GM18511 (cell line): Measurements from ENCODE around the gene PROZ.
A peak's percentile ranks its signal among the peaks of the same experiment; 100 is the strongest.

Experiments used
- ATAC-seq: cut with Tn5 transposase; IDR thresholded peaks from one replicate; pipeline ENCODE4 v1.9.1; 2021; ENCODE audit warnings: mild to moderate bottlenecking, moderate library complexity; ENCODE audit not compliant: unreplicated experiment

PROZ gene

DNA sequence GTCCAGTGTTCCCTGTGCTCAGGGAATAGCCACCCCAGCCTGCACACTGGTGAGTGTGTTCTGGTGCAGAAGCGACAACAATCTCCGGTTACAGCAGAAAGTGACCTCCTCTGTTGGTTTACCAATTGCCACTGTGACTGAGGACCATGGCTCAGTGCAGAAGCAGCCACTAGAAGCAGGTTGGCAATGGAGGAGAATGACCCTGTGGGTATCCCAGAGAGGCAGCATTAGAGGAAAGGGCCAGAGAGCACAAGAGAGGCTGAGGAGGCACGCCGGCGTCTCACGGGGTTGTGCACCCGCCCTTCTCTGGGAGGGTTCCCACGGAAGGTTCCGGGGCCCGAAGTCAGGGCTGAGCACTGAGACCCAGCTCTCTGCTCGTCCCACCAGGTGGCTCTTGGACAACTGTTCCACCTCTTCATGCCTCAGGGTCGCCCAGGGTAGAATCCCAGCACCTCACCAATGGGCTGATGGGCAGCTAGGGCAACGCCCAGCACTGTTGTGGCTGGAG is 14.0 kb downstream of the PROZ start:
- ATAC-seq = no peak

DNA sequence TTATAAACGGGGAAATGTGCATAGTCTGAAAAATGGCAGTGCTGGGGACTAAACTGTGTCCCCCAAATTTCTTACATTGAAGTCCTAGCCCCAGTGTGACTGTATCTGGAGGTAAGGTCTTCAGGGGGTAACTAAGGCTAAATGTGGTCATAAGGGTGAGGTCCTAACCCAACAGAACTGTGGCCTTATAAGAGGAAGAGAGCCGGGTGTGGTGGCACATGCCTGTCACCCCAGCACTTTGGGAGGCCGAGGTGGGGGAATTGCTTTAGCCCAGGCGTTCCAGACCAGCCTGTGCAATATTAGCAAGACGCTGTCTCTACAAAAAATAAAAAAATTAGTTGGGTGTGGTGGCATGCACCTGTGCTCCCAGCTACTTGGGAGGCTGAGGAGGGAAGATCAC is 17.8 kb downstream of the PROZ start:
- ATAC-seq = no peak

DNA sequence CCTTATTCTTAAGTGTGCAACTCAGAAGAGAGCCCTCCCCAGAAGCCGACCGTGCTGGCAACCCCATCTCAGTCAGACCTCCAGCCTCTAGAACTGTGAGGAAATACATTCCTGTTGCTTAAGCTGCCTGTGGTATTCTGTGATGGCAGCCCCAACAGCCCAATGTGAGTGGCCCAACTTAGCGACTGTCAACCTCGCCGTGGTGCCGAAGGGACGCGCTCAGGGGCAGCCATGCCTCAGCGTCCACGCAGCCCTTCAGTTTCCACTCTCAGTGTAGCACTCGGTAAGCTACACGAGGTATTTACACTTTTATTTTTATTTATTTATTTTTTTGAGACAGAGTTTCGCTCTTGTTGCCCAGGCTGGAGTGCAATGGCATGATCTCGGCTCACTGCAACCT is 18.4 kb downstream of the PROZ start:
- no peak for ATAC-seq

DNA sequence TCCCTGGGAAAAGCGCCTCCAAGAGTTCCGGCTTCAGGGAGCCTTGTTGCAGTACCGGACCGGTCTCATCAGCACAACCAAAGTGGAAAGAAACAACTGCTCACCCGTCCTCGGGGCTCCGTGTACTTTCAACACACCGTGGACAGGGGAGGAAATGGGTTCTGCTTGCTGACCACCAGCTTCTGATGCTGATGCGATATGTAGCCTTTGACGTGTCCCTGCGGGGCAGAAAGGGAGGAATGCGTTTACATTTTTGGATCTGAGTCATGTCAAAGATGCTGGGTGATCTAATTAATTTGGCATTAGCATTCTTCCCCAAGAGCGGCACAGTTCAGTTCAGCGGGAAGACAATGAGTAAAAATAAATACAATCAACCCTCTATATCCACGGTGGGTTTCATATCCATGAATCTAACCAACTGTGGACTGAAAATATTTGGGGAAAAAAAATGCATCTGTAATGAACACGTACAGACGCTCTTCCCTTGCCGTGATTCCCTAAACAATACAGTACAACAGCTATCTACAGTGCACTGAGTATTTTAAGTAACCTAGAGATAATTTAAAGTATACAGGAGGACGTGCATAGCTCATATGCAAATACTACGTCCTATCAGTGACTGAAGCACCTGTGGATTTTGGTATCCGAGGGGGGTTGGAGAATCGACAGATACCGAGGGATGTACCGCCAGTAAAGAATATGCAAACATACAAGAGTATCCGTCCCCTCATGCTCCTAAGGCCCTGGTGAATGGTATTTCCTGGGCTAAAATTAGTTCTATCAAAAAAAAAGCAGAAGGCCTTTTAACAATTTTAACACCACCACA is 19.8 kb downstream of the PROZ start:
- no peak for ATAC-seq

DNA sequence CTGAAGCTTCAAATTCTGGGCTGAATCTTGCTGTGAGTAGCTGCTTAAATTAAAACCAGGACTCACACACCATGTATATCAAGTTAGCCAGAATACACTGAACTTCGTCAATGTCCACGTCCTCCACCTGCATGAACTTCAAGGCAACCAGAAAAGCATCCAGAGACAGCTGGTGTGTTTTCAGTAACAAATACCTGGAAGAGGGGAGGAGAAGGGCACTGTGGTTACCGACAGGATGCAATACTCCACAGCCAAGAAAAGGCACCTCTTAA is 20.4 kb downstream of the PROZ start:
- ATAC-seq = no peak

DNA sequence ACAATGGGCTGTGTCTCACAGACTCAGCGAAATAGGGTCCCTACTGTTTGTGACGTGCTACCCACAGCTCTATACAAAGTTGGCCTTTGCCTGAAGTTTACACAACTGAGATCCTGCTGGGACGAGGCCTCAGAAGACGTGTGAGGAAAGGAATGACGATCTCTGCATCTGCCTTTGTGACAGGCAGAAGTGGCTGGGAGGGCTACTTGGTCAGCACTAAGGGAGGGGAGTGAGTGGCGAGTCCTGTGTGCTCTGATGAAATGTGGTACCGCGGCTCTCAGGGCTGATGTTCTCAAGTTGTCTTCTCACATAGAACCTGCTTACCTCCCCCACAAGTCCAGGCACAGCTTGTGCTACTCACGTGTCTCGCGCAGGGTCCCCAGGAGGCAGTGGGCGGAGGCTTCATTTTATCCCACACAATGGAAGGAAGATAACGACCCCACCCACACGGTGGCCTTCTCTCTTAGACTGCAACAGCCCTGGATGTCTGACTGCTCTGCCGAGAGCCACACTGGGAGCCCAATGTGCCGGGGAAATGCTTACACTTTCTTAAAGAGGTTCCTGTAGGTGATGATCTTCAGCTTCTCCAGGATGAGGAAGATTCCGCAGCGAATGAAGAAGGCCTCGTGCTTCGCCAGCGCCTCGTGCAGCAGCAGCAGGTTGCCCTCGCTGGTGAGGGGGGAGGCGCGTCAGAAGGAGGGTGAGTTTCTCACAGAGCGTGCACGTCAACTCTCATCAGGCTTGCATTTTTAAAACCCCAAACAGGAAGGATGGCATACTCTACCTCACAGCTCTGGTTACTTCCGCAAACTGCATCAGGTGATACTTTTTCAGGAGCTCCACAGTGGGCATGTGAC is 21.2 kb downstream of the PROZ start:
- no peak for ATAC-seq

DNA sequence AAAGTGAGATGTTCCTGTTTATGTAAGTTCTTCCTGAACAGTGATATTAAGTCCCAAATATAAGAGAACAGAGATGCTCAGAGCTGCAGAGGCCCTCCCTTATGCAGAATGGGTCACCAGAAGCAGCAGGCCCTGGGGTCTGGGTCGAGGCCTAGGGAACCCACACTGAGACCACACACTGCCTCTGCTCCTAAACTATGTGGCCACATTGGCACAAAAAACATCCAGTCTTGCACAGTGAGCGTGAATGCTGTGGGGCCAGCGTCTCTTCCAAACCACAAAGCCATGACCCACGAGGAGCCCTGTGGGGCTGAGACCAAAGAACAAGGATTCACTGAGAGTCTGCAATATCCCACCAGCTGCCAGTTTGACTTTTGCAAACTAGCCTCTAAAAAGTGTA is 23.6 kb downstream of the PROZ start:
- no peak for ATAC-seq

DNA sequence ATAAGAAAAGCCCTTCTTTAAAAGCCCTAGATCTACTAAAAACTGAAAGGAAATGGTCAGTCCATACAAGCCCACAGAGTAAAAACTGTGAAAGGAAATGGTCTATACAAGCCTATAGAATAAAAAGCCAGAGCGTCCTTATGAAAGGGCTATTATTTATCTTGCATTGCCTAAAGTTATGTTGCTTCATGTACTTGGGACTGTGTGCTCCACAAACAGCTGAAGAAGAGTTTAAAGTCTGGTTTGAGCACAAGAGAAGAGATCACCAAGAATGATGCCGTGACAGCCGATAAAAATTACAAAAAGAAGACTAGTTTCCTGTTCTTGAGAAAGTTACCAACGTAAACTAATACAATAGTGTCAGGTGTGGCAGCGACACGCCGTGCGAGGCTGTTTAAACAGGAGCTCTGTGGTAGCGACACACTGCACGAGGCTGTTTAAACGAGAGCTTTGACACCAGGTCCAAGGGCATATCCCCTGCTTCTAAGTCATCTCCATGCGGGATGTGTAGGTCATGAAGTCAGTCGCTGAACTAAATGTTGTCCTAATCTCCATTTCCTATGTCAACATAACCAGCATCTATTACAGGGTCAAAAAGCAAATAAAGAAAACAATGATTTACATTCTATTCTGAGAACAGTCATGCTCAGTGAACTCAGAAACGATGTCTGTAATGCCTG is 25.1 kb downstream of the PROZ start:
- no peak for ATAC-seq

DNA sequence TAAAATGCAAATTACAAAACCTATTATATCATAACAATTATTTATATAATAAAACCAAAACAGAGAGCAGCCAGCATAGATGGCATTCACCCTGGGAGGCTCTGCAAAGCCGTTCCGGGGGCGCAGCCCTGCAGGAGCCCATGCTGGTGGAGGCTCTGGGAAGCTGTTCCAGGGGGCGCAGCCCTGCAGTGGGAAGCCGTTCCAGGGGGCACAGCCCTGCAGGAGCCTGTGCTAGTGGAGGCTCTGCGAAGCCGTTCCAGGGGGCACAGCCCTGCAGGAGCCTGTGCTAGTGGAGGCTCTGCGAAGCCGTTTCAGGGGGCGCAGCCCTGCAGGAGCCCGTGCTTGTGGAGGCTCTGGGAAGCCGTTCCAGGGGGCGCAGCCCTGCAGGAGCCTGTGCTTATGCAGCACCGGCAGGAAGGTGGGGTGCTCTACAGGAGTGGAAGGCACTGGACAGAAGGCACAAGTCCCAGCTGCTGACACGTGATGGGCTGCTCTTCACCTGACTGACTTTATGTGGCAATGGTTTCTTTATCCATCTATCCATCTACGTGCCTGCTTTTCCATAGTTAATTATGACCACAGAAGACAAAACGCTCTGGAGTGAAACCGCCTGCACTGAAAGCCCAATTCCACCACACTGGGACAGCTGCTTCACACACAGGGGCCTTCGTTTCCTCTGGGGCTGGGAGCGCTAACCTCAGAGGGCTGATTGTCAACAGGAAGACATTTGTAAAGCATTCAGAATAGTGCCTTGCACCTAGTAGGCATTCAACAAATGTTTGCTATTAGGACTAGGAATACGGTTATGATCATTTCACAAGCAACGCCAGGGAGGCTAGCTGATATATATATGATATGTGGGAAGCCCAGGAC is 26.4 kb downstream of the PROZ start:
- no peak for ATAC-seq

DNA sequence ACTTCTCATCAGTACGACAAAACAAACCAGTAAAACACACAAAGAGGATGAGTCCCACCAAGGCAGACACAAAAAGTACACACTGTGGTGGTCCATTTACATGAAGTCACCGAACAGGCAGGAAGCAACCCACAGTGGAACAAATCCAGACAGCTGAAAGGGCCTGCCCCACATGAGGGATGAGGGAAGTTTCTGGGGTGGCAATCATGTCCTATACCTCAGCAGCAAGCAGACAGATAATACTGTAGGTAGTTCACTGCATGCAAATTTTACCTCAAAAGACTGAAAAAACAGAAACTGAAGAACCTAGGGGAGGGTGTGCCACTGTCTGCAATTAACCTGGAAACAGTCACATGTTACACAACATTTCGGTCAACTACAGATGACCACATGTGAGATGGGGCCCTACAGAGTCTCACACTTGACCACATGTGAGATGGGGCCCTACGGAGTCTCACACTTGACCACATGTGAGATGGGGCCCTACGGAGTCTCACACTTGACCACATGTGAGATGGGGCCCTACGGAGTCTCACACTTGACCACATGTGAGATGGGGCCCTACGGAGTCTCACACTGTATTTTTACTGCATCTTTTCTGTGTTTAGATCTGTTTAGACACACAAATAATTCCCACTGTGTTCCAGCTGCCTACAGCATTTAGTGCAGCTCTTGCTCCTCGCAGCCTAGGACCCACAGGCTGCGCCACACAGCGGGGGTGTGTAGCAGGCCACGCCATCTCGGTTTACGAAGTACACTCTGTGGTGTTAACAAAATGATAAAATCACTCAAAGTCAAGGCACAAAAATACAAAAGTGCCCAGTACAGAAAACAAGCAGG is 27.8 kb downstream of the PROZ start:
- ATAC-seq = peak; percentile 94

DNA sequence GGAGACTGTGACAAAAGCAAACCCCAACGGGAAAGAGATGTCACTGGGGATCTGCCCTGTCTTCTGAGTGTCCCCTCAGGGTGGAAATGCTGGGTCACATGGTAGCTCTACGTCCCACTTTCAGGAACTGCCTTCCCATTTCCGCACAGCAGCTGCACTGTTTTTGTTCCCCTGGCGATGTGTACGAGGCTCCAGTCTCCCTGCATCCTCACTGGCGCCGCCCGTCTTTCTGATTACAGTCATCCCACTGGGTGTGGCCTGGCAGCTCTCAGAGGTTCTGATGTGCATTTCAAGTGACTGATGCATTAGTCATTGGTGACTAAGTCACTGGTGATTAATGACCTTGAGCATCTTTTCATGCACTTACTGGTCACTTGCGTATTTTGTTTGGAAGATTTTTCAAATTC is 28.8 kb downstream of the PROZ start:
- ATAC-seq = no peak

DNA sequence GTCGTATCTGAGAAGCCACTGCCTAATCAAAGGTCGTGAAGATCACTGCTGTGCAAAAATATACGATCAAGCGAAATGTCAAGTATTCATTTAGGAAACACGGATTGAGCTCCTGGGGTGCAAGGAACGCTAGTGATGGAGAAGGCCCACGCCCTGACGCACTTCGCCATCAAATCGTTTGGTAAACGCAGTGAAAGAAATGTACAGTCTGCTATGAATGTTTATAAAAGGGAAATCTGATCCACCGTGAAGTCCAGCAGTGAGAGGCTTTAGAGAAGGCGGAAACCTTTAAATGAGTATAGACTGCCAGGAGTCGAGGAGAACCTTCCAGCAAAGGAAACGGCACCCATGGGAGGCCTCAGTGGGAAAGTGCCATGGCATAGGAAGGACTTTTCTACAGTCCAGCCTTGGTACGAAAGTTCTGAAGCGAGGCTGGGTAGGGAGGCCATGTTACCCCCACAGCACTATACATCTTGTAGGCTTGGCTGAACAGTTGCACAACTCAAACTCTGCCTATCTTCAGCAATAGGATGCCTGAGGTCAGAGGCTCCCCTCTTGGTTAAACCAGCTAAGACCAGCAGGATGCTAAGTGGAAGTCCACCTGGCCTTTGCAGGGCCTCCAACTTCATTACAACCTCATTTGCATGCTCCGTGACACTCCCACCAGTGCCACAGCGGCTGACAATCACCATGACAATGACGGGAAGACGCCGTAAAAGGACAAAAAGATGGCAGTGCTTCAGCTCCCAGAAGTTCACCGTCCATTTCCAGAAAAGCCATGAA is 29.6 kb downstream of the PROZ start:
- ATAC-seq = no peak

DNA sequence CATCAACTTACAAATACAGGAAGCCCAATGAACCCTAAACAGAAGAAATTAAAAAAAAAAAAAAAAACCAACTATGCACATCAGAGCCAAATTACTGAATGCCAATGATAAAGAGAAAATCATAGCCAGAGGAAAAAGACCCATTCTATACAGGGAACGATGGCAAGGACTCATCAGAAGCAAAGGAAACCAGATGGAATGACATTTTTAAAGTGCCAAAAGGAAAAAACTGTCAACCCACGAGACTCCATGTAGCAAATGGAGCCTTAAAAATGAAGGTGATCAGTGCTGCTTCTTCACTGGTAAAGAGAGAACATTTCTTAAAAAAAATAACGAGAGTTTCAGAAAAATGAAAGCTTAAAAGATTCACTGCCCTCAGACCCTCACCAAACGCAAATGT is 31.7 kb downstream of the PROZ start:
- ATAC-seq = no peak

DNA sequence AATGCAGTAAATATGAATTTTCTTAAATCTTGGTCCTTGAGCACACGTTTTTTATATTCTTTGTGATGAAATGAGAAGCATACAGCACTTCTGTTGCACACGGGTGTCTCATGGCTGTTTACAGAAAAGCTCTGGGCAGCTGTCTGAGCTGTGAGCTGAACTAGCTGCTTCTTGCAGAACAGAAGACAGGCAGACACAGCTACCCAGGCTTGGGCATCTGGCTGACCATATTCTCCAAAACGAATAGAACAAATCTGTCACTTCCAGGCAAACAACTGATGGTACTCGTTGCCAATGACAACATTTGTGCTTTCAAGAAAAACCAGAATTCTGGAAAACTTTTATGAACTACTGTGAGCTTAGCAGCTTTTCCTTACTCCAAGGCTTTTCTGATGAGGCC is 33.8 kb downstream of the PROZ start:
- no peak for ATAC-seq

DNA sequence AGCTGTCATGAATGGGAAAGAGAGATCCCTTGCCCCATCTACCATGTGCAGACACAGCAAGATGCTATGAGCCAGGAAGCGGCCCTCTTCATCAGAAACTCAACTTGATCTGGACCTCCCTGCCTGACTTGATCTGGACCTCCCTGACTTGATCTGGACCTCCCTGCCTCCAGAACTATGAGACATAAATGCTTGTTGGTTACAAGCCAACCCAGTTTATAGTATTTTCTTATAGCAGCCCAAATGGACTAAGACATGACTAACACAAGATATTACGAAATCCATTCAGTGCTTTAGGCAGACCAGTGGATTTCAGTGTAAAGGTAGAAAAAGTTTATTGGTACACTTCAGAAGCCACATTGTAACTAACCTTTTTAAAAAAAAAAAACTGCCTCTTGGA is 34.5 kb downstream of the PROZ start:
- no peak for ATAC-seq

DNA sequence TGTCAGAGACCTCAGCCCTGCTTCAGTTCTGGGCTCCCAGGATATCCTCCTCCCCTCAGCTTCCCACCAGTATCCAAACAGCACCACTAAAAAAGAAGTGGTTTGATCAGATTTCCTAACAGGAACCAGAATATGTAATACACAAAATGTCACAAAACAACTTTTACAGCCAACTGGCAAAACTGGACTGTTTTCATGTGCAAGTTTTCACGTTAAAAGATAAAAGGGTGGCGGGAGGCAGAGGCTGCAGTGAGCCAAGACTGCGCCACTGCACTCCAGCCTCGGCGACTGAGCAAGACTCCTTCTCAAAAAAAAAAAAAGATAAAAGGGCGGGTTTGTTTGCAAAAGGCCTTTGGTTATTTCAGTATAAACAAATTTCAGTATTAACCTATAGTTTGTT is 36.9 kb downstream of the PROZ start:
- ATAC-seq = no peak

DNA sequence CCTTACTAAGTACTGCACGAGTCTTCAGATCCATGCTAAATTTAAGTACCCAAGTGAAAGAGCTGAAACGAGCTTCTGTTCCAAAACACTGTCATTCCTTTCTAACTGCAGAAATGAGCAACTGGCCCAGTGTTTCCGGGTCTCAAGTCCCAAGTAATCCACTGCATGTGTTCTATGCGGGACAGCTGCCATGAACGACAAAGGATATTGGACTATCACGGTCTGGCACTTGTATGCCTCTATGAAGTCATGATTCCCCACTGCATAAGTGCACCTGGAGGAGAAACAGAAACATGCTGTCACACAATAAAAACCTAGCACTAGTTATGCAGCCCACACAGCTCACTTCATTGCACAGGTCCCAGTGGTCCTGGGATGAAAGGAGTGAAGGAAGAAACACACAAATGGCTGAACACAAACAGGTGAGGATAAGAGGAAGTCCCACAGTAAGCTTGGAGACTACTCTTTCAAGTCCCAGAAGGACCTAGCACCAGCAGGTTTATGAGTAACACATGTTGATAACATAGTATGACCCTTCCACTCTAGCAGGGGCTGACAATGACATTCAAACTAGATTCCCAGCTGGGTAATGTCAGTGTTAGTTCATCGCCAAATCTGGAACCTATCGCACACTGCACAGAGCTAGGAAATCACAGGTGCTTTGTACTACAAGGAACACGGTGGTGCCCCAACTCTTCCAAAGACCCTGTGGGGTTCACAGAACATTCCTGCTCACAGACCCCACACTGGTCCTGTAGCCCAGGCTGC is 38.7 kb downstream of the PROZ start:
- no peak for ATAC-seq

DNA sequence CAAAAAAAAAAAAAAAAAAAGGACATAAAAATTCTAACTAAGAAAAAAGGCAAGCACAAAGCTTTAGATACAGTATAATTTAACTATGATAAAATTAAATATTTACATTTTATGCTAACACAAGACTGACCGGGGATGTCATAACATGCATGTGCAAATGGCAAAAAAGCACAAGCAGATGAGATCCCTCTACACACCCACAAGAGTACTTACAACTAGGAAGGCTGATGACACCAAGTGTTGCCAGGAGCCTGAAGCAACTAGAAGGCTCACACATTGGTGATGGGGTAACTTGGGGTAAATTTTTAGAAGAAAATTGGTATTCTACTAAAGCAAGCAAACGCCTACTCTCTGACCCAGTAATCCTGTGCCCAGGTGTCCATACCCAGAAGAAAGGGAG is 43.4 kb downstream of the PROZ start:
- no peak for ATAC-seq
